Activated T-helper 9 cell treated with anti-CD3 and anti-CD28 coated beads, Interleukin-2, amount 50 U/mL, for 16 hours (primary cell): ENCODE measurements around the gene RASGRP1.

Experiments used
- DNase-seq: peaks from one replicate; pipeline ENCODE4 v3.0.0-alpha.2; 2020; ENCODE audit warnings: low read depth

The RASGRP1 gene

DNA sequence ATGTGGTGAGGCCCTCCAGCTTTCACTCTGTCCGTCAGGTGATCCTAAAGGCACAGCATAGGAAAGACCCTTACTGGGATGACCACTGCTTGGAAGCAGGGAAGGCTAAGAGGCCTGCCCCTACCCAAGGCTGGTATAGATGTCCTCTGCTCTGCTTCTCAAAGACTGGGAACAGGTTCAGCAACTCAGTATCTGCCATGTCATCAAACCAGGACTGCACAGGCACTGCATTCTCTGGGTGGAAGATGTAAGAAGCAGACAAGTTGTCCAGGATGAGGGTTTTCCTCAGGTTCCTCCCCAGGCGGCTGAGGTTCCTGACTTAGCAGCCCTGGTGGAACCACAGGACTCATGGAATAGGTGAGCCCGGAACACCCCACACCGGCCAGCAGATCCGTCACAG is 106.0 kb downstream of the RASGRP1 start:
- no peak for DNase-seq

DNA sequence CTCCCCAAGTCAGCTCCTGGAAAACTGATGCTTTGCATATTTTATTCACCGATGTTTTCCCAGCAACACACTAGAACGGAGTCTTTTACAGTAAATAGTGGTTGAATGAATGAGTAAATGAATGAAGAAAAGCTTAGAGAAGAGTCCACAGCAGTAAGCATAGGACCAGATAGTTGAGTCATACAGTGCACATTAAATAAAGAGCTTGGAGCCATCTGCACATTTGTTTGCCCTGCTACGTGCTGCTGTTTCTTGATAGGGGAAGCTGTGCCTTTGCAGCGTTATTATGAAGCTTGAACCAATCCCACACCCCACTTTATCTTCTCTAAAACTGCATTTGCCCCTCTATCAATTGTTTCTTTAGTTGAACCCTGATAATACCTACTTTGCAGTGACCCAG is 109.5 kb downstream of the RASGRP1 start:
- no peak for DNase-seq

DNA sequence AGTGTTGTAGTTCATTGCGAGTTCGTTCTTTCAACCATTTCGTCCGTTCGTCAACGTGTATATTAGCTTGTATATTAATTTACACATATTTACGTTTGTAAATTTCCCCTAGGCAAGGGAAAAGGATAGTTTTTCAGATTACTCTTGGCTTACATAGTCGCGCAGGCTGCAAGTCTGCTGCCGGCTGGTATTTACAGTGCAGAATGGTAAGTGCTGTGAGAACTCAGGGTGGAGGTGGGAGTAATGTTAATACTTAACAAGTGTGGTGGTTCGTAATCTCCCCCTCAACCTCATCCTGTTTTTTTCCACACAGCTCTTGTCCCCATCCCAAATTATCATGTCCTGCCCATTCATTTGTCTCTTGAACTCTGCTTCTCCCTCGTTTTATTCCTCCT is 109.9 kb downstream of the RASGRP1 start:
- no peak for DNase-seq

DNA sequence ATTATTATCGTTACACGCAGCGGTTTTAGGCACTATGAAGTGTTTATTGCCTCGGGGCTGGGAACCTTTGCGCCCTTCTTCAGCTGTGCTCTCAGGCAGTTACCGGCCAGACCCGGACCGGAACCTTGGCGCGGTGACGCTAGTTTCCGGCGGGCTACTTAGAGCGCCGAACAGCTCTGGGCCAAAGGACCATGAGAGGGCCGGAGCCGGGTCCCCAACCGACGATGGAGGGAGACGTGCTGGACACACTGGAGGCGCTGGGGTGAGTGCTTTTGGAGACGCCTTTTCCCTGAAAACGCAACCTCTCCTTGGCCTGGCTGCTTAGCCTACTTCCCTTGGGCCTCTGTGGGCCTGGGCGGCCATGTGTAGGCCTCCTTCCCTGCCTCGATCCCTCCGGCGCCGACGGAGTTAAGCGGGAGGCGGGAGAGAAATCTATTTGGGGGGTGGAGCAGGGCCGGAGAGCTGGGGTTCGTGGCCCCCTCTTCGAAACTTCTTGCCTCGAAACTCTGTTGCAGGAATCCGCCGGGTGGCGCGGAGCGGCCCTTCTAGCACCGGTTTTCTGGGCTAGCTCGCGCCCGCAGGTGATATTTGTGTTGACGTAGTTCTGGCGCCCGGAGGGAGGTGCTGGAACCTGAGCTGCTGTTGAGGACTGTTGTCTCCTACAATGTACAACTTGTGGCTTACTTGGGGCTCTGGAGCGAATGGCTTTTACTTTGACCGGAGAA is 110.5 kb downstream of the RASGRP1 start, which contains the start of gene FAM98B:
Gene FAM98B (plus strand): TSS at position 157 of the 725 bp plus-strand sequence. CDS start 35 bp downstream, at position 192.
- peak; percentile 78 for DNase-seq

DNA sequence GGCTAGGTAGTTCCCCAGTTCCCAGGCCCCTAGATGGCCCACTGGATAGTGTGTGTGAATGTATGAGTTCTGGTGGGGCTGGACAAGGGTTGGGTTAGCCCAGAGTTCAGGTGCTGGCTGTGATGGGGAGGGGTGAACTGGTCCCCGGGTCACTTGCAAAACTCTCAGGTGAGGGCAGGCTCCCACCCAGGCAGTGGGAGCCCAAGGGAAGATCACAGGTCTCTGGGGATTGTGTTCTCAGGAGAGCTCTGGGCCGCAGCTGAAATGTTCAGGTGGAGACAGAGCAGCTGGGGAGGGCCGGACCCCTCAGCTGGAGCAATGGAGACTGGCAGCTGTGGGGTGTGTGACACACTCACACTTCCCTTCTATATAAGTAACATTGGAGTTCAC is 123.5 kb downstream of the RASGRP1 start:
- DNase-seq = no peak

DNA sequence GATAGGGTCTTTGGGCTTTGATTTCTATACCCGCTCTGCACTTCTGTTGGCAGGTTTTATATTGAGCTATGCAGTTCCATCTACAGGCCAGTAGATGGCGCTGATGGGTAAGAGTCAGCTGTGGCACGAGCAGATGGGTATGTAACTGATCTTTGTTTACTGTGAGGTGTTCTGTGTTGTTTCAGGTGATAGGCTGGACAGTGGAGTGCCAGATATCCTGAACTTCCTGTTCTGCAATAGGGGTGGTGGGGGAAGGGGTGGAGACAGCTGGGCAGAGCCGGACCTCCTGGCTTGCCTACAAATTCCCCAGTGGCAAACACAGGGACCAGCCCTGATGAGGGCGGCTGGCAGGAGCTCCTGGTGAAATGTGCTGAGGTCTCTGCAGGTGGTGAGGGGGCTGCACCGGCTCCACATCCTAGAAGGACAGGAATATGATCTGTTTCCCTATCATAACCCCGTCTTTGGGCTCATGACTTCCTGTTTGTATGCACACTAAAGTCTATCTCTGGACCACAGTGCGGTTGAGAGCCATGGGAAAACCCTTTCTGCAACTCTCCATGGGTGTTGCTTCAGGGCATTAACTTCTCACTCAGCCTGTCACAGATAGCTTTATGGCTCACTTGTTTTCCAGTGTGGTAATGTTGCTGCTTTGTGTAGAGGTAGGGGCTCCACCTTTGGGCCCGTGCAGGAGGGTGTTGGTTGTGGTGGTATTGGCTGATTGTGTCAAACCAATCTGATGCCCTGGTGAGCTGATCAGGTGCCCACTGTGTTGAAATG is 124.1 kb downstream of the RASGRP1 start:
- peak; percentile 12 for DNase-seq
